SU-DHL-6 (cell line): ENCODE data around the gene ZDHHC1.

Experiments used
- H2AFZ ChIP-seq: fragments of 200-600 bp; sonication (generic); 2 replicates; pipeline ENCODE4 v1.6.1; 2014; ENCODE audit warnings: low read depth, mild to moderate bottlenecking, moderate library complexity, mixed read lengths, antibody characterized with exemption, low read length; ENCODE audit not compliant: severe bottlenecking
- H3F3A ChIP-seq: fragments of 200-600 bp; shearing (Covaris generic); 2 replicates; pipeline ENCODE4 v1.6.0; 2016; ENCODE audit warnings: antibody characterized with exemption, mild to moderate bottlenecking; ENCODE audit not compliant: insufficient read depth
- H3K27ac ChIP-seq: fragments of 200-600 bp; sonication (generic); 2 replicates; pipeline ENCODE4 v1.5.1; 2016; ENCODE audit warnings: low read depth, mild to moderate bottlenecking, low read length, moderate library complexity, mixed read lengths
- H3K27me3 ChIP-seq: fragments of 200-600 bp; sonication (generic), shearing (Covaris generic); 2 replicates; pipeline ENCODE4 v1.6.0; 2014; ENCODE audit warnings: mild to moderate bottlenecking, low read length
- H3K36me3 ChIP-seq: fragments of 200-600 bp; sonication (generic); 2 replicates; pipeline ENCODE4 v1.6.1; 2014; ENCODE audit warnings: mild to moderate bottlenecking, low read length, mixed read lengths
- H3K4me2 ChIP-seq: fragments of 300-600, 200-600 bp; shearing (Covaris generic), sonication (generic); 2 replicates; pipeline ENCODE4 v1.6.0; 2014; ENCODE audit warnings: low read length, low read depth, mild to moderate bottlenecking; ENCODE audit not compliant: poor library complexity, severe bottlenecking
- H3K4me3 ChIP-seq: fragments of 200-600 bp; sonication (generic); 2 replicates; pipeline ENCODE4 v1.5.1; 2014; ENCODE audit warnings: antibody characterized with exemption, low read length, mild to moderate bottlenecking, mixed read lengths; ENCODE audit not compliant: insufficient read depth, poor library complexity, severe bottlenecking
- H3K79me2 ChIP-seq: fragments of 200-600 bp; sonication (generic); 2 replicates; pipeline ENCODE4 v1.6.1; 2014; ENCODE audit warnings: mild to moderate bottlenecking, low read length, moderate library complexity; ENCODE audit not compliant: insufficient read depth
- H3K9ac ChIP-seq: fragments of 200-600 bp; sonication (generic); 2 replicates; pipeline ENCODE4 v1.7.0; 2014; ENCODE audit warnings: mild to moderate bottlenecking, low read length
- H3K9me2 ChIP-seq: fragments of 200-600 bp; sonication (generic); replicated peaks from 2 replicates; pipeline ENCODE4 v1.6.1; 2014; ENCODE audit warnings: low read length; ENCODE audit not compliant: insufficient read depth
- H3K9me3 ChIP-seq: fragments of 200-600 bp; sonication (generic); 2 replicates; pipeline ENCODE4 v1.6.1; 2014; ENCODE audit warnings: low read length, mixed read lengths; ENCODE audit not compliant: insufficient read depth
- H4K20me1 ChIP-seq: fragments of 200-600 bp; sonication (generic); 2 replicates; pipeline ENCODE4 v1.6.1; 2014; ENCODE audit warnings: low read depth, mild to moderate bottlenecking, antibody characterized with exemption, low read length, moderate library complexity, mixed read lengths
- EZH2phosphoT487 ChIP-seq: fragments of 200-600 bp; sonication (generic), shearing (Covaris generic); conservative IDR thresholded peaks from 2 replicates; pipeline ENCODE4 v1.6.1; 2018; ENCODE audit warnings: mild to moderate bottlenecking, antibody characterized with exemption, low read length, moderate library complexity, mixed read lengths
- TF ChIP-seq, protein P1 (sequence below): fragments of 200-600 bp; sonication (generic); IDR thresholded peaks from one replicate; pipeline ENCODE4 v1.5.1; 2017; ENCODE audit warnings: antibody characterized with exemption, mild to moderate bottlenecking, low read length, moderate library complexity; ENCODE audit not compliant: insufficient read depth, poor library complexity, severe bottlenecking

The ZDHHC1 gene

DNA sequence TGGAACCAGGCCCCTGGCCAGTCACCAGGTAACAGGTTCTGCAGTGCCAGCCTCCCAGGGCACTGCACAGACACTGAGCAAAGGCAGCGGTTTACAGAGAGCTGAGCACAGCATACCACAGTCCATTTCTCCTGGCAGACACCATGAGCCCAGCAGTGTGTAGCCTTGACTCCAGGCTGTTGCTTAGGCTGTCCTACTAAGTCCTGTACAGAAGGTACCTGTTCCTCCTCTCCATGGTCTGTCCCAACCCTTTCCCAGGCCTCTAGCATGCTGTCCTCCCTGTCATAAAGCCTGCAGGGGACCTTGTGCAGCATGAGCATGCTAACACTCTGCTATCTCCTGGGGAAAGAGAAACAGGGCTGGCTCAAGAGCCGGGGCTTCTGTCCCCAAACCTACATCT is 44.7 kb upstream of the ZDHHC1 start:
- no peaks in the 10 kb centered on the region for H4K20me1 ChIP-seq
- H3K9ac ChIP-seq = no peak overlapping the region
- H3K4me2 ChIP-seq = no peak overlapping the region

GRCh38 chr16:67460168-67460567 is 43.9 kb upstream of the ZDHHC1 start:
- TF ChIP-seq, protein P1, sequence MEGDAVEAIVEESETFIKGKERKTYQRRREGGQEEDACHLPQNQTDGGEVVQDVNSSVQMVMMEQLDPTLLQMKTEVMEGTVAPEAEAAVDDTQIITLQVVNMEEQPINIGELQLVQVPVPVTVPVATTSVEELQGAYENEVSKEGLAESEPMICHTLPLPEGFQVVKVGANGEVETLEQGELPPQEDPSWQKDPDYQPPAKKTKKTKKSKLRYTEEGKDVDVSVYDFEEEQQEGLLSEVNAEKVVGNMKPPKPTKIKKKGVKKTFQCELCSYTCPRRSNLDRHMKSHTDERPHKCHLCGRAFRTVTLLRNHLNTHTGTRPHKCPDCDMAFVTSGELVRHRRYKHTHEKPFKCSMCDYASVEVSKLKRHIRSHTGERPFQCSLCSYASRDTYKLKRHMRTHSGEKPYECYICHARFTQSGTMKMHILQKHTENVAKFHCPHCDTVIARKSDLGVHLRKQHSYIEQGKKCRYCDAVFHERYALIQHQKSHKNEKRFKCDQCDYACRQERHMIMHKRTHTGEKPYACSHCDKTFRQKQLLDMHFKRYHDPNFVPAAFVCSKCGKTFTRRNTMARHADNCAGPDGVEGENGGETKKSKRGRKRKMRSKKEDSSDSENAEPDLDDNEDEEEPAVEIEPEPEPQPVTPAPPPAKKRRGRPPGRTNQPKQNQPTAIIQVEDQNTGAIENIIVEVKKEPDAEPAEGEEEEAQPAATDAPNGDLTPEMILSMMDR = no peak
- TF ChIP-seq EZH2phosphoT487 = no peak
- H4K20me1 ChIP-seq = no peaks in the 10 kb centered on the region
- H3K27ac ChIP-seq = no peak overlapping the region

More for the DNA sequence above, 44.7 kb upstream of the ZDHHC1 start:
- TF ChIP-seq, protein P1 = no peak
- no peak for TF ChIP-seq EZH2phosphoT487
- no peak overlapping the region for H3K4me3 ChIP-seq
- H3K9me2 ChIP-seq = no peaks in the 10 kb centered on the region
- no peak overlapping the region for H2AFZ ChIP-seq
- H3F3A ChIP-seq = no peaks in the 10 kb centered on the region
- no peak overlapping the region for H3K27ac ChIP-seq
- no peaks in the 10 kb centered on the region for H3K27me3 ChIP-seq
- H3K79me2 ChIP-seq = peaks cover 49% of the 10 kb centered on the region
- no peaks in the 10 kb centered on the region for H3K9me3 ChIP-seq
- no peaks in the 10 kb centered on the region for H3K36me3 ChIP-seq

DNA sequence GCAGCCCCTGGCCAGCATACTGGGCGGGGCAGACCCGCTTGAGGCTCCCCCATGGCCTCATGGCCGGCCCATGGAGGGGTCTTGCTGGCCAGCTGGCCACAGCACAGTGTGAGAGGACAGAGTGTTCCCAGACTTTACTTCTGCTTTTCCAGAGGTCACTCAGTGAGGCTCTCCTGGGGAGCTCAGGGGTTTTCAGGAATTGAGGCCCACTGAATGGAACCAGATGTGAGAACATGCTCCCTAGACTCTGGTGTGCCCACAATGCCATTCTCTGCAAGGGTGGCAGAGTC is 43.5 kb upstream of the ZDHHC1 start:
- Histone ChIP-seq H3K4me3 (no peak overlapping the region), H2AFZ (no peak overlapping the region), H3K9me2 (no peaks in the 10 kb centered on the region), H3K27me3 (no peaks in the 10 kb centered on the region), H3F3A (no peaks in the 10 kb centered on the region), H3K4me2 (no peak overlapping the region), H3K9me3 (no peaks in the 10 kb centered on the region), H3K9ac (no peak overlapping the region), H3K36me3 (no peaks in the 10 kb centered on the region), H3K79me2 (peaks cover 37% of the 10 kb centered on the region), H3K27ac (no peak overlapping the region), H4K20me1 (no peaks in the 10 kb centered on the region)
- TF ChIP-seq, protein P1 = no peak
- no peak for TF ChIP-seq EZH2phosphoT487

More at GRCh38 chr16:67460168-67460567, 43.9 kb upstream of the ZDHHC1 start:
- no peaks in the 10 kb centered on the region for H3F3A ChIP-seq
- H2AFZ ChIP-seq = no peak overlapping the region
- H3K4me2 ChIP-seq = no peak overlapping the region
- H3K4me3 ChIP-seq = no peak overlapping the region
- no peak overlapping the region for H3K9ac ChIP-seq
- H3K79me2 ChIP-seq = peaks cover 41% of the 10 kb centered on the region
- H3K9me2 ChIP-seq = no peaks in the 10 kb centered on the region
- H3K9me3 ChIP-seq = no peaks in the 10 kb centered on the region
- no peaks in the 10 kb centered on the region for H3K27me3 ChIP-seq
- H3K36me3 ChIP-seq = no peaks in the 10 kb centered on the region
